Measurements from ENCODE around the gene CALCR.
"Not testable (repeated sequence)": the region's sequence is repeated elsewhere in the genome, so short reads cannot be mapped to it uniquely, and the experiment has no call there.

The CALCR gene

DNA sequence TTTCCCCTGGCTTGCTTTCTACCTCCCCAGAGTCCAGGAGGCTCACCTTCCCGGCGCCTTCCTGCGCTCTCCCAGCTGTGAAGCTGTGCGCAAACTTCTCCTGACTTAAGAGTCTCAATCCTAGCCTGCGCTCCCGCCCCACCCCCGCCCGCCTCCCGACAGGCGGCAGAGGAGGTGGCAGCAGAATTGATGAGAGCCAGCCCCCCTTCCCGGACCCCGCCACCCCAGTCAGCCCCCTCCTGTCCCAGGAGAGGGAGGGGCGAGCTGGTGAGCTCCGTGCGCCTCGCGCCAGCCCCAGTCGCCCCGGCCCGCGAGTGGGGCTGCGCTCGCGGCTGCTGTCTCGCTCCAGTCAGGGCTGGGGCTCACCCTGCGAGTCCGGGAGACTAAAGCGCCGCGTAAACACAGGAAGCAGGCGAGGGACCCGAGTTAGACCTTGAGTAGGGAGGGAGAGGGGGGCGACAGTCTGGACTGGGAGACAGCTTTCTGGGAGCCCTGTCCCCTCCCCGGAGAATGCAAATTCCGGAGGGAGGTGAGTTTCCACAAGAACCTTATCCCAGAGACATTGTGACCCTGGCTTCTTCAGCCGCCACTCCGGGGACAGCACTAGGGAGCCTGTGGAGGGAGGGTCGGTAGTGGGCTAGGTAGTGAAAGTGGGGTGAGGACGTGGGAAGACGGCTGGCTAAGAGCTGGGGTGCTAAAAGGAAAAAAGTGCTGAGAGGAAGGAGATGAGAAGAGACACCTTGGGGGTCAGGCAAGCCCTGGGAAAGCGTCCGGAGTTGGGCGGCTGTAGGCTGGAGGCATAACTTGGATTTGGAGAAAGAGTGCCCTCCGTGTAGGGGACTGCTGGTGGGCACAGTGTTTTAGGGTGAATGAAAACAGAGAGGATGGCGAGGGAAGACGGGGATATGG is at the start of gene CALCR:
Gene CALCR, minus strand, starts transcription at position 79 of the 909 bp plus-strand sequence. CDS start 87,743 bp downstream, outside the sequence.
- DNase-seq, result peak in 2 of 51 donors; percentile 0 to 2

GRCh38 chr7:93623816-93624215 is 49.3 kb upstream of the CALCR start:
- no peak for DNase-seq

DNA sequence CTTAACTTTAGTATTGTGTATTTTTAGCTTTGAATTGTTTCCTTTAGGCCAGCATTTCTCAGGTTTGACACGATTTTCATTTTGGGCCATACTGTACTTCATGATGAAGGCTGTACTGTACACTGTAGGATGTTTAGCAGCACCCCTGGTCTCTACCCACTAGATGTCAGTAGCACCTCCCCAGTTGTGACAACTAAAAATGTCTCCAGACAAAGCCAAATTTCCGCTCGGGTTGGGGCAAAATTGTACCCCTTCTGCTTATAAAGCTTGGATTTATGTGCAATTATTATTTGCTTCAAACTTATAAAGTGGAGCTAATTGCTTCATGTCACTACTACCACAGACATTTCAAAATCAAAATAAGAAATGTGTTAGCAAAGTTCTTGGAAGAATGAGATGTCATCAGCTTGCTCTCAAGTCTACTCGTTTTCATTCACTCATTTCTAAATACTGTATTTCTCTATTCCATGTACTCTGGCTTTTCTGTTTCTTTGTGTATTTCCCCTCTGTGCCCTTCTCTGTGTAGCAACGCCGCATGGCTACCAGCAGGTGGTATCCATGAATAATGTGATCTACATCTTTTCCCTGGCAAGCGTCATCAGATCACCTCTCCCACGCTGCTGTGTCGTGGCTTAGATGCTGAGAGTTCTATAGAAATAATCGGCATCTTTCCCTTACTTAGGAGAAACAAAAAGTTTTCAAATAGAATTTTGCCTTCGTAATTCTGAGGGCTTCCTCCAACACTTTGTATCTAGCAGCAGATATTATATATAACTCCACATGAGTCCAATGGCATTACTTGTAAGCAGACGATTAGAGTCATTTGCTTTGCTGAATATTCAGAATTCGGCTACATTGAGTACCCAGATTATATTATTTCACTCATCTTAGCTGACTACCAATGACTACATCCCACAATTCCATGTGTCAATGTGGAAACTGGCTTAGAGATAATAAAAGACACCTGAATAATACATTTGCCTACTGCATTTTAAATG is 47.8 kb upstream of the CALCR start:
- DNase-seq, result peak in 4 of 51 donors; percentile 0 to 29 (median 0)

GRCh38 chr7:93620864-93621263 is 46.3 kb upstream of the CALCR start:
- no peak for DNase-seq

GRCh38 chr7:93620057-93620456 is 45.5 kb upstream of the CALCR start:
- no peak for DNase-seq

DNA sequence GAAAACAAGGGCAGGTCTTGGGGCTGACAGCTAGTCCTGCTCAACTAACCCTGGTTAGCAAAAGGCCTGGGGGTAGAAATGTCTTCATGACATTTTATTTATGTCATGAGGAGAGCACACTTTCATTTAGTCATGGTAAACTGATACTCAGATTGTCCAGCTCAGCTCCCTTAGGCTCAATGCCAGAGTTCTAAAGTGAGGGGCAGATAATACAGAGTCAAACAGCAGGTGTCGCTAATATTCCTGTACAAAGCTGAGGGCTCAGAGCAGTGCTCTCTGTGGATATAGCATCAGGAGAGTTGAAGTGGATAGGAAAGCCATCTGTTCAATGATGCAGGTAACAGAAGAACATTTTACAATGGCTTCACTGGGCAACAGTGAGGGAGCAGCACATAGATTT is 26.8 kb upstream of the CALCR start:
- no peak for DNase-seq

DNA sequence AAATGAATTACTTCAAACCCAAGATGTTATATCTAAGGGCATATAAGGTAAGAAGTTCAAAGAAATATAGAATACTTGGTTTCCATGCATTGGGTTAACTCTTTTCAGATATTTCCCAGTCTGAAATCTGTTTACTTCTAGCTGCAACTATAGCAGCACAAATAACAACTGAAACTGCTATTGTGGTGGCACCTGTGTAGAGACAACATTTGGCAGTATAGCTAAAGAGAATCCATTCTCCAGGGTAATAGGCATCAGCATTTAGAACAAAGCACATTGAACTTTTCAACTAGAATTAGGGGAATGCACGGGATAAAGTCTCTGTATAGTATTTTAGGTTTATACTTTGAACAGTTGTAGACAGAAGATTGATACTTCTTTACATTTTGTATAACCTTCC is 19.7 kb upstream of the CALCR start:
- DNase-seq, result no peak

- no peak for DNase-seq
Observed at GRCh38 chr7:93592588-93593266, 18.2 kb upstream of the CALCR start.

GRCh38 chr7:93591224-93592050 is 16.9 kb upstream of the CALCR start:
- DNase-seq, result not testable (repeated sequence)

- not testable (repeated sequence) for DNase-seq
Observed at GRCh38 chr7:93586479-93586865, 11.9 kb upstream of the CALCR start.

- not testable (repeated sequence) for DNase-seq
Observed at GRCh38 chr7:93585694-93586478, 11.4 kb upstream of the CALCR start.

DNA sequence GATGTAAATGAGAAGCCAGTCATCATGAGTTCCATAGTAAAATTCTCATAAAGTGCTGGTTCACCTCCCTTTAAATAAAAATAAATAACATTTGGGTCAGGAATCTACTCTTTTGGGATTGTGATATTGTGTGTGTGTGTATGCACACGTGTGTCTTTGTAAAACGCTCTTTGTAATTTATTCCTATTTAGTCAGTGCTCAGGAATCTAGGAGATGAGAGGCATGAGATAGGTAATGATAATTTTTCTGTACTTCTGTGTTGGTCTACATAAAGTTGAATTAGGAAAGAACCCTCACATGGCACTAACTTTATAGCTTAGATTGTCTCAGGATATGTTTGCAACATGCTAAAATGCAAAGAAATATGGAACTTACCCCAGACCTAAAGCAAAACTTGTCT is 4.9 kb upstream of the CALCR start:
- no peak for DNase-seq

DNA sequence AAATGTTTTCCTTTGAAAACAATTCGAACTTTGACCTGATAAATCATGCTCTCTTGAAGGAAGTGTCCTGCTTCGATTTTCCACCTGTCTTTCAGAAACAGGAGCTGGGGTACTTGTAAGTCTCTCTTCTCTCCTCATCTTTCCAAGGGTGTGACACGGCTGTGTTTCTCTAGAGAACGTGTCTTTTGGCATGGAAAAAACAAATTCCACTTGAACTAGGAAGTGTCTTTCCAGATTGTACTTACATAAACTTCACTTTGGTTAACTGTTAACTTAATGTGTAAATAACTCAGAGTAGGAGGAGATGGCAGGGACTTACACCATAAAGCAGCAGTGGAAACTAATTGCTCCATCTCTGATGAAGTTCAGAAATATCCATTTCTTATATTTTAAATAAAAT is 4.2 kb upstream of the CALCR start:
- DNase-seq, result no peak

GRCh38 chr7:93575555-93576399 is 1.3 kb upstream of the CALCR start:
- DNase-seq, result peak in 1 of 51 donors; percentile 0

DNA sequence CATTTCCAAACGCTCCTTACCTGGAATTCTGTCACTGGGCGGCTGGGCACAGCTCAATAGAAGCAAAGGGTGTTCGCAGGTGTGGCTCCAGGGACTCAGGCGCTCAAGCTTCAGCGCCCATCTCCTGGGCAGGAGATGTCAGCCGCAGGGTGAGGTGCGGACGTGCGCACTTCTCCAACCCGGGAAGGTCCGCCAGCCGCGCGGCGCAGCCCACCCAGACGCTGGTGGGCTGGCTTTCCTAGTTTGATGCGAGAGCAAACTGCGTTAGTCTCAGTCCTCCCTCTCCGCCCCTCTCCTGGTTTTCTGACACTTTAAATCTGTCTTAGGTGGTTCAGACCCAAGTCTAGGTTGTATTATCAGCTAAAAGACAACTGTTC is 267 bp downstream of the CALCR start:
- DNase-seq, result no peak

DNA sequence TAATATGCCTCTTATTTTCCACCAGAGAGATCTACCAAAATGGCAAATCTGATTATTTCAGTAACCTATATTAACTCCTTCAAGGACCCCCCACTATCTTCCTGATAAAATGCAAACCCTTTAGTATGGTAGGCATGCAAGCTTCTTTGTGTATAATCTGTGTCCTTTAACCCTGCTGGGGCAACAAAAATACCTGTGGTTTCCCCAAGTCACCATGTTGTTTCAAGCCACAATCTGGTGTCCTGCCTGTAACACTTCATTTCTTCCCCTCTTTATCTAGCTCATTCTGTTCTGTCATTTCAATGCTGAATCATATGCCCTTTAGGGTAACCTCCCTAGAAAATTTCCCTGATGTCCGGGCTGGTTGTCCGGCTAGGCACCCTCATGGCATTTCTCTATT is 5.3 kb downstream of the CALCR start:
- DNase-seq, result no peak

- DNase-seq, result no peak
Observed at GRCh38 chr7:93566876-93567275, 7.6 kb downstream of the CALCR start.

GRCh38 chr7:93563584-93563983 is 10.9 kb downstream of the CALCR start:
- DNase-seq, result no peak

- no peak for DNase-seq
Observed at GRCh38 chr7:93562936-93563335, 11.6 kb downstream of the CALCR start.
